Heart left ventricle (tissue), 16 donors: ENCODE measurements around the gene DCDC2B. TPM values are rescaled to one million over a fixed set of nuclear protein-coding genes. Genes with fewer than 3 reads are reported as not detected.

ENCODE experiments used
- ATAC-seq, 4 donors: fragments of 200-7000 bp; cut with Tn5 transposase; one replicate each; pipeline ENCODE4 v1.9.1; 2020 to 2022; ENCODE audit warnings: moderate library complexity in 4 of 4, mild to moderate bottlenecking in 3 of 4, moderate number of reproducible peaks in 1 of 4
- DNase-seq, 5 donors: peaks; one replicate each; pipeline ENCODE4 v3.0.0-alpha.2; 2020
- H3K27ac ChIP-seq, 12 donors: fragments of 200-600 bp; sonication (generic) in 4 of 12; one replicate each; pipeline versions ENCODE4 v1.5.0 to v1.8.0; 2016 to 2022; ENCODE audit warnings: mild to moderate bottlenecking in 2 of 12
- H3K27me3 ChIP-seq, 9 donors: fragments of 200-600 bp; sonication (generic) in 2 of 9; one replicate each; pipeline versions ENCODE4 v1.5.1 to v1.8.0; 2016 to 2022; ENCODE audit warnings: mild to moderate bottlenecking in 3 of 9
- H3K36me3 ChIP-seq, 9 donors: fragments of 200-600 bp; sonication (generic) in 2 of 9; one replicate each; pipeline versions ENCODE4 v1.5.0 to v1.8.0; 2018 to 2022; ENCODE audit warnings: mild to moderate bottlenecking in 2 of 9
- H3K4me1 ChIP-seq, 12 donors: fragments of 200-600 bp; sonication (generic) in 4 of 12; one replicate each; pipeline versions ENCODE4 v1.5.0 to v1.8.0; 2016 to 2022; ENCODE audit warnings: mild to moderate bottlenecking in 3 of 12
- H3K4me3 ChIP-seq, 12 donors: fragments of 200-600 bp; sonication (generic) in 4 of 12; one replicate each; pipeline versions ENCODE4 v1.5.0 to v1.8.0; 2017 to 2022; ENCODE audit warnings: mild to moderate bottlenecking in 9 of 12, moderate library complexity in 4 of 12
- H3K9me3 ChIP-seq, 12 donors: fragments of 200-600 bp; sonication (generic) in 4 of 12; one replicate each; pipeline versions ENCODE4 v1.5.0 to v1.8.0; 2016 to 2022; ENCODE audit warnings: mild to moderate bottlenecking in 1 of 12
- POLR2A ChIP-seq, 2 donors: fragments of 450-650 bp; IDR thresholded peaks; one replicate each; pipeline ENCODE4 v1.6.1; 2017; ENCODE audit warnings: antibody characterized with exemption in 2 of 2, mild to moderate bottlenecking in 2 of 2, moderate library complexity in 2 of 2
- WGBS, 4 donors: extraction: QIAGEN DNeasy Blood & Tissue Kit in 2 of 4; methylation state at CpG; one replicate each; pipeline versions ENCODE4 v1.1.5 to v1.1.7; 2013 to 2018; 5-methylcytosine and 5-hydroxymethylcytosine counted together
- intact Hi-C, 10 donors: fragments of 100-400 bp; cut with DNase I; formaldehyde crosslinking; loops; one replicate each; pipeline versions ENCODE4 v1.11.1 to v1.14.2; 2022
- polyA plus RNA-seq, 2 donors: library from polyadenylated mRNA; stranded (reverse); fragments of 200-250 nt; gene quantifications; one replicate each; pipeline ENCODE4 v1.2.3, GENCODE V29; 2013
- total RNA-seq, 9 donors: library from RNA; depleted of rRNA in 2 of 9; stranded (reverse); fragments of >200 nt in 2 of 9; fragmentation: NEBNext Ultra II Directional in 3 of 9; extraction: Animal tissue kit (Norgen Biotek cat#: 25700) in 3 of 9; gene quantifications; one replicate each; pipeline versions ENCODE4 v1.1.0 to v1.2.4, GENCODE V29; 2016 to 2023
- TF ChIP-seq, protein P1 (sequence below), 12 donors: fragments of 200-600 bp; sonication (generic) in 4 of 12; IDR thresholded peaks; one replicate each; pipeline versions ENCODE4 v1.5.0 to v1.8.0; 2018 to 2022; ENCODE audit warnings: antibody characterized with exemption in 12 of 12, mild to moderate bottlenecking in 5 of 12
- donor health status: ischemic (EF 13 %, LVEDD 7.1; RV severe dilation, severe dysfunction).
- donor health status: healthy with polysubstance abuse.
- donor health status: DM: no; HTN: yes; CAD: no.
- donor health status: DM: no; HTN: no; CAD: no.
- donor health status: ischemic (EF 25% LVEDD 6.9; RV normal size, moderate dysfunction).
- donor health status: ischemic (EF 25% LVEDD 5.7; RV mildly dilated, moderate dysfunction).
- donor health status: healthy.
- donor health status: DM: yes; HTN: yes; CAD: no.
- donor health status: ischemic (EF 35%, LVEDD 5.7; RV mildly dilated, moderate dysfunction).
- donor health status: nonischemic (EF 11% LVEDD 7.7; RV severe dilation, severe dysfunction).
- donor health status: DM: yes; HTN: yes; CAD: no.
- donor health status: PGD.
- donor health status: ischemic (EF 29% LVEDD 5.4; RV normal size, mild dysfunction).
- donor health status: nonischemic (EF 23%, LVEDD 6.1; RV moderate dilation, normal function).

DCDC2B gene
- total and polyA plus RNA-seq, 11 donors: not detected

DNA sequence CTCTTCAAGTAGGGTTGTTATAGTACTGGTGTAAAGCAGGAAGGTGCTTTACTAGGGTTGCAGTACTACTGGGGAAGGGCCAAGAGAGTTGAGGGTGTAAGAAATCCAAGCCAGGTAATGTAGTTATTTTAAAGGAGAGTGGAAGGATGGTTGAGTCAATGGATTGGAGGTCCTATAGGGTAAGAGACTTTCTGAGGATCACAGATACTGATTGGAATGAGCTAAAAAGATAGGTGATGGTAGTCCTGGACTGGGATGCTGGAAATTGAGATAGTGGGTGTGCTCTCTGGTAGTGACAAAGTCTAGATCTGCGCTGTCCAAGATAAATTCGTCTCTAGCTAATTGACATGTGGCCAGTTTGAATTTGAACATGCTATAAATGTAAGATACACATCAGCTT is 22.4 kb upstream of the DCDC2B start:
- H3K27ac ChIP-seq: no peak overlapping the region
- peaks cover 2 to 47% (median 26%) of the 10 kb centered on the region in 12 donors for H3K4me1 ChIP-seq
- H3K4me3 ChIP-seq: no peak overlapping the region
- TF ChIP-seq, protein P1, sequence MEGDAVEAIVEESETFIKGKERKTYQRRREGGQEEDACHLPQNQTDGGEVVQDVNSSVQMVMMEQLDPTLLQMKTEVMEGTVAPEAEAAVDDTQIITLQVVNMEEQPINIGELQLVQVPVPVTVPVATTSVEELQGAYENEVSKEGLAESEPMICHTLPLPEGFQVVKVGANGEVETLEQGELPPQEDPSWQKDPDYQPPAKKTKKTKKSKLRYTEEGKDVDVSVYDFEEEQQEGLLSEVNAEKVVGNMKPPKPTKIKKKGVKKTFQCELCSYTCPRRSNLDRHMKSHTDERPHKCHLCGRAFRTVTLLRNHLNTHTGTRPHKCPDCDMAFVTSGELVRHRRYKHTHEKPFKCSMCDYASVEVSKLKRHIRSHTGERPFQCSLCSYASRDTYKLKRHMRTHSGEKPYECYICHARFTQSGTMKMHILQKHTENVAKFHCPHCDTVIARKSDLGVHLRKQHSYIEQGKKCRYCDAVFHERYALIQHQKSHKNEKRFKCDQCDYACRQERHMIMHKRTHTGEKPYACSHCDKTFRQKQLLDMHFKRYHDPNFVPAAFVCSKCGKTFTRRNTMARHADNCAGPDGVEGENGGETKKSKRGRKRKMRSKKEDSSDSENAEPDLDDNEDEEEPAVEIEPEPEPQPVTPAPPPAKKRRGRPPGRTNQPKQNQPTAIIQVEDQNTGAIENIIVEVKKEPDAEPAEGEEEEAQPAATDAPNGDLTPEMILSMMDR (IDR thresholded peaks at IDR 0.05): no peak
- no peak for TF ChIP-seq POLR2A (IDR thresholded peaks at IDR 0.05)
- H3K36me3 ChIP-seq: peaks cover 0 to 99% (median 95%) of the 10 kb centered on the region in 9 donors
- H3K27me3 ChIP-seq: no peaks in the 10 kb centered on the region
- DNase-seq (no peak), ATAC-seq (no peak)
- WGBS, 4 donors: 83 to 92% (median 87%) methylated on average over 2 of the region's 2 CpGs
- intact Hi-C loops: no loop called here
- no peaks in the 10 kb centered on the region for H3K9me3 ChIP-seq

- H3K4me1 ChIP-seq: peaks cover 0 to 33% (median 13%) of the 10 kb centered on the region in 12 donors
- intact Hi-C loops: no loop called here
- no peaks in the 10 kb centered on the region for H3K9me3 ChIP-seq
- H3K36me3 ChIP-seq: peaks cover 0 to 99% (median 95%) of the 10 kb centered on the region in 9 donors
- H3K27ac ChIP-seq: no peak overlapping the region
- WGBS, 4 donors: 95 to 100% (median 97%) methylated on average over 9 of the region's 9 CpGs
- TF ChIP-seq, protein P1 (IDR thresholded peaks at IDR 0.05): no peak
- TF ChIP-seq POLR2A (IDR thresholded peaks at IDR 0.05): no peak
- ATAC-seq: peak in 1 of 4 donors; percentile 20
- H3K4me3 ChIP-seq: no peak overlapping the region
- no peak for DNase-seq
- no peaks in the 10 kb centered on the region for H3K27me3 ChIP-seq
Measured at GRCh38 chr1:32187850-32188249, 21.0 kb upstream of the DCDC2B start.

- intact Hi-C loops: no loop called here
- peaks cover 0 to 17% (median 0%) of the 10 kb centered on the region in 12 donors for H3K4me1 ChIP-seq
- H3K9me3 ChIP-seq: no peaks in the 10 kb centered on the region
- peaks cover 2 to 100% (median 99%) of the 10 kb centered on the region in 9 donors for H3K36me3 ChIP-seq
- DNase-seq (no peak), ATAC-seq (no peak)
- H3K4me3 ChIP-seq: no peak overlapping the region
- no peak for TF ChIP-seq POLR2A (IDR thresholded peaks at IDR 0.05)
- TF ChIP-seq, protein P1 (IDR thresholded peaks at IDR 0.05): no peak
- no peak overlapping the region for H3K27ac ChIP-seq
- H3K27me3 ChIP-seq: no peaks in the 10 kb centered on the region
- WGBS, 4 donors: 78 to 95% (median 89%) methylated on average over 8 of the region's 8 CpGs
Measured at GRCh38 chr1:32192220-32192948, 16.5 kb upstream of the DCDC2B start.

DNA sequence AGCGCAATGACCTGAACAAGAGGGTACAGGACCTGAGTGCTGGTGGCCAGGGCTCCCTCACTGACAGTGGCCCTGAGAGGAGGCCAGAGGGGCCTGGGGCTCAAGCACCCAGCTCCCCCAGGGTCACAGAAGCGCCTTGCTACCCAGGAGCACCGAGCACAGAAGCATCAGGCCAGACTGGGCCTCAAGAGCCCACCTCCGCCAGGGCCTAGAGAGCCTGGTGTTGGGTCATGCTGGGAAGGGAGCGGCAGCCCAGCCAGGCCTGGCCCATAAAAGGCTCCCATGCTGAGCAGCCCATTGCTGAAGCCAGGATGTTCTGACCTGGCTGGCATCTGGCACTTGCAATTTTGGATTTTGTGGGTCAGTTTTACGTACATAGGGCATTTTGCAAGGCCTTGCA is 13.9 kb upstream of the DCDC2B start:
- Histone ChIP-seq H3K9me3 (no peaks in the 10 kb centered on the region), H3K4me1 (peaks cover 0 to 32% (median 12%) of the 10 kb centered on the region in 12 donors), H3K36me3 (peaks cover 2 to 86% (median 81%) of the 10 kb centered on the region in 9 donors), H3K27me3 (no peaks in the 10 kb centered on the region), H3K27ac (no peak overlapping the region), H3K4me3 (no peak overlapping the region)
- DNase-seq (no peak), ATAC-seq (no peak)
- 84 to 95% (median 91%) methylated on average over 4 to 6 of the region's 6 CpGs for WGBS, 4 donors
- intact Hi-C loops: no loop called here
- TF ChIP-seq, protein P1 (IDR thresholded peaks at IDR 0.05): no peak
- no peak for TF ChIP-seq POLR2A (IDR thresholded peaks at IDR 0.05)
